Erythroblast (primary cell): ENCODE measurements around the gene LRP5.
A peak's percentile ranks its signal among the peaks of the same experiment; 100 is the strongest.

Experiments
- GATA1 ChIP-seq: IDR thresholded peaks from 2 replicates; pipeline ENCODE4 v1.6.1; 2011; ENCODE audit warnings: low read depth, mild to moderate bottlenecking, control low read depth, low read length, moderate library complexity
- POLR2A ChIP-seq: IDR thresholded peaks from 2 replicates; pipeline ENCODE4 v1.6.1; 2011; ENCODE audit warnings: mild to moderate bottlenecking, low read length

- TF ChIP-seq POLR2A (peak; percentile 90), GATA1 (no peak)
These were observed 40.4 kb upstream of the LRP5 start, which contains the start of gene C11orf24 for GRCh38 chr11:68271781-68272608.
